ENCODE measurements around the gene DGKH. TPM values are rescaled to one million over a fixed set of nuclear protein-coding genes. Genes with fewer than 3 reads are reported as not detected.
"Not testable (repeated sequence)": the region's sequence is repeated elsewhere in the genome, so short reads cannot be mapped to it uniquely, and the experiment has no call there.

DGKH gene
- total RNA-seq, 1 donor from 2014 or later: 8.4 TPM

GRCh38 chr13:42066542-42066941 lies 18.1 kb downstream of the DGKH start:
- Histone ChIP-seq H3K9ac (ENCODE audit: low read depth in 1 of 3, low read length in 3 of 3) (no peak overlapping the region), H3K4me1 (ENCODE audit: control insufficient read depth in 3 of 3, insufficient read depth in 3 of 3, low read length in 3 of 3) (peaks cover 0 to 5% (median 4%) of the 10 kb centered on the region in 3 donors), H3K27ac (ENCODE audit: low read depth, low read length) (no peak overlapping the region), H3K27me3 (ENCODE audit: control insufficient read depth in 3 of 3, insufficient read depth in 3 of 3, low read length in 3 of 3) (no peaks in the 10 kb centered on the region), H3K4me3 (ENCODE audit: low read length in 3 of 3) (no peak overlapping the region), H3K9me3 (ENCODE audit: control insufficient read depth in 3 of 3, low read length in 3 of 3) (no peaks in the 10 kb centered on the region), H3K36me3 (ENCODE audit: control insufficient read depth in 3 of 3, insufficient read depth in 3 of 3, low read length in 3 of 3) (no peaks in the 10 kb centered on the region)

GRCh38 chr13:42068886-42069285 lies 20.4 kb downstream of the DGKH start:
- Histone ChIP-seq H3K27me3 (ENCODE audit: control insufficient read depth in 3 of 3, insufficient read depth in 3 of 3, low read length in 3 of 3) (no peaks in the 10 kb centered on the region), H3K36me3 (ENCODE audit: control insufficient read depth in 3 of 3, insufficient read depth in 3 of 3, low read length in 3 of 3) (no peaks in the 10 kb centered on the region), H3K9me3 (ENCODE audit: control insufficient read depth in 3 of 3, low read length in 3 of 3) (no peaks in the 10 kb centered on the region), H3K4me1 (ENCODE audit: control insufficient read depth in 3 of 3, insufficient read depth in 3 of 3, low read length in 3 of 3) (peaks cover 0 to 5% (median 4%) of the 10 kb centered on the region in 3 donors), H3K4me3 (ENCODE audit: low read length in 3 of 3) (no peak overlapping the region), H3K27ac (ENCODE audit: low read depth, low read length) (no peak overlapping the region), H3K9ac (ENCODE audit: low read depth in 1 of 3, low read length in 3 of 3) (no peak overlapping the region)

- H3K27me3 ChIP-seq (ENCODE audit: control insufficient read depth in 3 of 3, insufficient read depth in 3 of 3, low read length in 3 of 3); H3K9me3 ChIP-seq (ENCODE audit: control insufficient read depth in 3 of 3, low read length in 3 of 3); H3K27ac ChIP-seq (ENCODE audit: low read depth, low read length); H3K36me3 ChIP-seq (ENCODE audit: control insufficient read depth in 3 of 3, insufficient read depth in 3 of 3, low read length in 3 of 3); H3K4me1 ChIP-seq (ENCODE audit: control insufficient read depth in 3 of 3, insufficient read depth in 3 of 3, low read length in 3 of 3); H3K9ac ChIP-seq (ENCODE audit: low read depth in 1 of 3, low read length in 3 of 3); H3K4me3 ChIP-seq (ENCODE audit: low read length in 3 of 3): not testable (repeated sequence)
Measured at GRCh38 chr13:42070599-42070998, 22.2 kb downstream of the DGKH start.

GRCh38 chr13:42071179-42071578 lies 22.7 kb downstream of the DGKH start:
- not testable (repeated sequence) for H3K27me3 ChIP-seq (ENCODE audit: control insufficient read depth in 3 of 3, insufficient read depth in 3 of 3, low read length in 3 of 3); H3K4me3 ChIP-seq (ENCODE audit: low read length in 3 of 3); H3K27ac ChIP-seq (ENCODE audit: low read depth, low read length); H3K4me1 ChIP-seq (ENCODE audit: control insufficient read depth in 3 of 3, insufficient read depth in 3 of 3, low read length in 3 of 3); H3K9ac ChIP-seq (ENCODE audit: low read depth in 1 of 3, low read length in 3 of 3); H3K36me3 ChIP-seq (ENCODE audit: control insufficient read depth in 3 of 3, insufficient read depth in 3 of 3, low read length in 3 of 3); H3K9me3 ChIP-seq (ENCODE audit: control insufficient read depth in 3 of 3, low read length in 3 of 3)

DNA sequence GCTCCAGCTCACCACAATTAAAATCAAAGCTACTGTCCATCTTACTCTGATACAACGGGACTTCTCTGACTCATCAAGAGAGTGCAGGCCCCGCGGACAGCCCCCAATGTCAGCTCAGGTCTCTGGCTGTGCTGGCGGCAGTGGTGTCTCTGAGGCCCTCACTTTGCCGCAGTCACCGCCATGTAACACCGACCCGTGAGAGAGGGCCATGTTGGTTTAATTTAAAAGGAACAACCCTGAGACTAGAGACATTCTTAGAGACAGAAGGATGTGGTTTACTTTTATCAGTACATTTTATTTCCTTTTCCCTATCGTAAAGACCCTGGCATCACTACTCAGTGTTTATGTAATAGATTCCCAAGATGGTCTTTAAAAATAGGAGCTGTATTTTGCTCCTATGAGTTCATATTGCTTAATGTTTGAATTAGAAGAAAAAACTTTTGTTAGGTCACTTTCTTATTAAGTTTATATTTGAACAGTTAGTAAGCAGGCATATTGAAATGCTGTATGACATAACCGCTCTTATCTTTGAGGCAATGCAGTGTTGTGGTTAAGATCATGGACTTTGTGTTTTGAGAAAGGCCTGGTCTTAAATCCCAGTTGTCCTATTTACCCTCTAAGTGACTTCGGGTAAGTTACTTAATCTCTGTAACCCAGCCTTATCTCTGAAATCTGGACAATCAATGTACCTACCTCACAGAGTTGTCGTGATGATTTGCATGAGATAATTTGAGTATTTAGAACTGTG lies 23.4 kb downstream of the DGKH start:
- H3K4me1 ChIP-seq (ENCODE audit: control insufficient read depth in 3 of 3, insufficient read depth in 3 of 3, low read length in 3 of 3): no peaks in the 10 kb centered on the region
- no peaks in the 10 kb centered on the region for H3K36me3 ChIP-seq (ENCODE audit: control insufficient read depth in 3 of 3, insufficient read depth in 3 of 3, low read length in 3 of 3)
- H3K4me3 ChIP-seq (ENCODE audit: low read length in 3 of 3): no peak overlapping the region
- no peaks in the 10 kb centered on the region for H3K9me3 ChIP-seq (ENCODE audit: control insufficient read depth in 3 of 3, low read length in 3 of 3)
- no peak overlapping the region for H3K9ac ChIP-seq (ENCODE audit: low read depth in 1 of 3, low read length in 3 of 3)
- no peak overlapping the region for H3K27ac ChIP-seq (ENCODE audit: low read depth, low read length)
- H3K27me3 ChIP-seq (ENCODE audit: control insufficient read depth in 3 of 3, insufficient read depth in 3 of 3, low read length in 3 of 3): no peaks in the 10 kb centered on the region

DNA sequence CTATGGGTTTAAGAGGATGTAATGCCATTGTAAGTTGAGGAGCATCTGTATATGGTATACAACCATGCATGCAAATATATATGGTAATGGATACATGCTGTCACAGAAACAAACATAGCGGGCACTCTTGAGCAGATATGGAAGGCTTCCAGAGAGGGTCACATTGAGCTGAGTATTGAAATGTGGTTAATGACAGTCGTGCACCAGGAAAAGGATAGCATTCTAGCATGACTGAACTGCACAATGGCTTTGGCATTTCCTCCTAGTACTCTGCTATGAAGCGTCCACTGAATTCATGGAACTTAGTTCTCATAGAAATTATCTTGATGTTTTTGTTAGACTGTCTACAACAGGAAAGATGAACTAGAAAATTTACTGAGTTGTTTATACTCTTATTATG lies 25.2 kb downstream of the DGKH start:
- Histone ChIP-seq H3K36me3 (ENCODE audit: control insufficient read depth in 3 of 3, insufficient read depth in 3 of 3, low read length in 3 of 3) (no peaks in the 10 kb centered on the region), H3K4me1 (ENCODE audit: control insufficient read depth in 3 of 3, insufficient read depth in 3 of 3, low read length in 3 of 3) (no peaks in the 10 kb centered on the region), H3K27ac (ENCODE audit: low read depth, low read length) (no peak overlapping the region)

DNA sequence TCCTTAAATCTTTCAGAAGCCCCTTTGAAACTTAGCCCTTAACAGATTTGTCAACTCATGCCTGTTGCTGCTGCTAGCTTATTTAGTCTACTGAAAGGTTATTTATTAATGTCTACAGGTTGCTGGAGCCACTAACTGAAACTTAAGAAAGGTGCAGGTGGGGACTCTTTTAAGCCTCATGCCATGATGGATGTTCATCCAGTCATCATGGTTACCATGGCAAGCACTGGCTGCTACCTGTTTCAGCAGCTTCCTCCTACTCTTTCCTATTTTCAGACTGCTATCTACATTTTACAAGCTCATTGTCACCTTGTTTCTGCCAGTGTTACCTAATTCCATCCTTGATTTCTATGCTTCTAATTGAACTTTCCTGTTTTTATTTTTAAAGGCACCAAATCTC lies 27.1 kb downstream of the DGKH start:
- no peaks in the 10 kb centered on the region for H3K4me1 ChIP-seq (ENCODE audit: control insufficient read depth in 3 of 3, insufficient read depth in 3 of 3, low read length in 3 of 3)

More for the DNA sequence above, 25.2 kb downstream of the DGKH start:
- H3K27me3 ChIP-seq (ENCODE audit: control insufficient read depth in 3 of 3, insufficient read depth in 3 of 3, low read length in 3 of 3): no peaks in the 10 kb centered on the region
- H3K9ac ChIP-seq (ENCODE audit: low read depth in 1 of 3, low read length in 3 of 3): no peak overlapping the region
- H3K9me3 ChIP-seq (ENCODE audit: control insufficient read depth in 3 of 3, low read length in 3 of 3): no peaks in the 10 kb centered on the region
- no peak overlapping the region for H3K4me3 ChIP-seq (ENCODE audit: low read length in 3 of 3)

DNA sequence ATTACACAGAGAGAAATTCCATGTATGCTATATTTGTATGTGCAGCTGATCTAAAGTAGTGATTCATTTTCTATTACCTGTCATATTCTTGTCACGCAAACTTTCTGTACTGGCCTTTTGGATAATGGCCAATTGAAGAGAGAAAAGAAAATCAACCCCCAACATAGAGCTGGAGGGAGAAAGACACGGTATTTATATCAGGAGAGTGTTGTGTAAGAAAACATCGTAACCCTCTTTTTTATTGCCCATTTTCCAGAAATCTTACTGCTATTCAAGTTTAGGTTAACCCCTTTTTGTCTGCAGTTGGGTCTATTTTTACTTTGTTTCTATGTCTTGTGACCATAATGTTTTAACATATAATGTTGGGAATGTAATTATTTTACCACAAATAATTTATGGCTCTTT lies 27.9 kb downstream of the DGKH start:
- no peaks in the 10 kb centered on the region for H3K36me3 ChIP-seq (ENCODE audit: control insufficient read depth in 3 of 3, insufficient read depth in 3 of 3, low read length in 3 of 3)
- H3K27ac ChIP-seq (ENCODE audit: low read depth, low read length): no peak overlapping the region
- no peak overlapping the region for H3K4me3 ChIP-seq (ENCODE audit: low read length in 3 of 3)

More for the DNA sequence above, 27.1 kb downstream of the DGKH start:
- H3K9me3 ChIP-seq (ENCODE audit: control insufficient read depth in 3 of 3, low read length in 3 of 3): no peaks in the 10 kb centered on the region
- no peaks in the 10 kb centered on the region for H3K36me3 ChIP-seq (ENCODE audit: control insufficient read depth in 3 of 3, insufficient read depth in 3 of 3, low read length in 3 of 3)
- H3K27ac ChIP-seq (ENCODE audit: low read depth, low read length): no peak overlapping the region
- H3K9ac ChIP-seq (ENCODE audit: low read depth in 1 of 3, low read length in 3 of 3): no peak overlapping the region
- no peaks in the 10 kb centered on the region for H3K27me3 ChIP-seq (ENCODE audit: control insufficient read depth in 3 of 3, insufficient read depth in 3 of 3, low read length in 3 of 3)
- H3K4me3 ChIP-seq (ENCODE audit: low read length in 3 of 3): no peak overlapping the region

DNA sequence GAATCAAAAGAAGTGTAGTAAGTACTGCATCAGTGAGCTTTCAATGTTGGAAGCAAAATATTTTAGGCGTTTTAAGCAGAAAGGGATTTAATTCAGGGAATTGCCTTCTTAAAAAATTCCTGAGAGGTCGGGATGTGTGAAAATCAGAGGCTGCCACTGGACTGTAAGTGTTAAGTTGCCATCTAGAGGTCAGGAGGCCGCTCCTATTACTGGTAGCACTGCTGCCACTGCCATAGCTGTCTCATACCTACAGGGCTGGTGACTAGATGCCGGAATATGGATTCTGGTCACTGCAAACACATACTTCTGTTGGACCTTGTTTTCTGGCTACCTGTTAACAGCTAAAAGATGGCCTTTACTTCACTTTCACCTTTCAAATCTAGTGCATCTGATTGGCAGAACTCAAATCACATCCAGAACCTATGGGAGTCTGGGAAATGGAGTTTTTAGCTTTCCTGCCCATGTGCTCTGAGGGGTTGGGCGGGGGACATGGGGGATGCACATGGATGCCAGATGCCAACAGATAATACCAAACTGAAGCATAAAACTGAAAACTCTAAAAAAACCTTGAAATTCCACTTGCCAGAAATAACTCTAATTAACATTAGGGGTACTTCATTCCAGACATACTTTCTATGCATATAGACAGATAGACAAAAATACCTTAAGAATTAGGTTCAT lies 29.8 kb downstream of the DGKH start:
- H3K9ac ChIP-seq (ENCODE audit: low read depth in 1 of 3, low read length in 3 of 3): no peak overlapping the region
- no peaks in the 10 kb centered on the region for H3K36me3 ChIP-seq (ENCODE audit: control insufficient read depth in 3 of 3, insufficient read depth in 3 of 3, low read length in 3 of 3)
- H3K4me3 ChIP-seq (ENCODE audit: low read length in 3 of 3): no peak overlapping the region
- no peaks in the 10 kb centered on the region for H3K4me1 ChIP-seq (ENCODE audit: control insufficient read depth in 3 of 3, insufficient read depth in 3 of 3, low read length in 3 of 3)
- no peak overlapping the region for H3K27ac ChIP-seq (ENCODE audit: low read depth, low read length)
- H3K9me3 ChIP-seq (ENCODE audit: control insufficient read depth in 3 of 3, low read length in 3 of 3): no peaks in the 10 kb centered on the region
- no peaks in the 10 kb centered on the region for H3K27me3 ChIP-seq (ENCODE audit: control insufficient read depth in 3 of 3, insufficient read depth in 3 of 3, low read length in 3 of 3)

More for the DNA sequence above, 27.9 kb downstream of the DGKH start:
- H3K4me1 ChIP-seq (ENCODE audit: control insufficient read depth in 3 of 3, insufficient read depth in 3 of 3, low read length in 3 of 3): no peaks in the 10 kb centered on the region
- no peak overlapping the region for H3K9ac ChIP-seq (ENCODE audit: low read depth in 1 of 3, low read length in 3 of 3)
- H3K9me3 ChIP-seq (ENCODE audit: control insufficient read depth in 3 of 3, low read length in 3 of 3): no peaks in the 10 kb centered on the region
- H3K27me3 ChIP-seq (ENCODE audit: control insufficient read depth in 3 of 3, insufficient read depth in 3 of 3, low read length in 3 of 3): no peaks in the 10 kb centered on the region

DNA sequence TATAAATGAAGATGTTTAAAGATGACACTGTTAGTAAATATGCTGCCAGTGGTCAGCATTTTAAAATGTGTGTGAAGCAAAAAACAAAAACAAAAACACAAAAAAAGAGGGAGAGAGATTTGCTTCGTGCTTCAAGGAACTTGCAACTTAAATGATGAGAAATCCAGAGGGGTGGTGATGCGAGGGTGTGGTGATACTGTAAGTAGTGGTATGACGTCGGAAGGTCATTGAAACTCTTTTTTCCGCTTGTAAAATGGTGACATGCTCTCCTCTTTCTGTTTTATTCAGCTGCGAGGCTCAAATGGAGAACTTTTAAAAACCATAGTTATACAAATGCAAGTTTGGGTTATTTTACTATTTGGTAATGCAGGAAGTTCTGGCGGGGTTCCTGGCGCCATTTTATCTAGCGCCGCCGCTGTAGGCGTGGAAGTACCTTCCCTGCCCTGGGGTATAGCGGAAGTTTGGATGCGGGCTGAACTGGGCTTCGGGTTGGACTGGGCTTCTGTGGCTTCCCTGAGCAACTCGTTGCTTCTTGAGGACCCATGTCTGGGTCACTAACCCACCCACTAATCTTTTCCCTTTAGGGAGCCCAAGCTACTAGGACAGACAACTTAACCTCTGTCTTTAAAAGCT lies 34.8 kb downstream of the DGKH start:
- Histone ChIP-seq H3K36me3 (ENCODE audit: control insufficient read depth in 3 of 3, insufficient read depth in 3 of 3, low read length in 3 of 3) (no peaks in the 10 kb centered on the region), H3K4me3 (ENCODE audit: low read length in 3 of 3) (no peak overlapping the region), H3K9ac (ENCODE audit: low read depth in 1 of 3, low read length in 3 of 3) (no peak overlapping the region), H3K27ac (ENCODE audit: low read depth, low read length) (no peak overlapping the region), H3K9me3 (ENCODE audit: control insufficient read depth in 3 of 3, low read length in 3 of 3) (peaks cover 0 to 2% (median 0%) of the 10 kb centered on the region in 3 donors), H3K27me3 (ENCODE audit: control insufficient read depth in 3 of 3, insufficient read depth in 3 of 3, low read length in 3 of 3) (no peaks in the 10 kb centered on the region), H3K4me1 (ENCODE audit: control insufficient read depth in 3 of 3, insufficient read depth in 3 of 3, low read length in 3 of 3) (no peaks in the 10 kb centered on the region)

Data from skeletal muscle tissue (tissue), 4 donors.